HG02840 (cell line): ENCODE data around the gene TRAM2.
A peak's percentile ranks its signal among the peaks of the same experiment; 100 is the strongest.
"Not testable (repeated sequence)": the region's sequence is repeated elsewhere in the genome, so short reads cannot be mapped to it uniquely, and the experiment has no call there.

Experiments used
- ATAC-seq: cut with Tn5 transposase; IDR thresholded peaks from one replicate; pipeline ENCODE4 v1.9.1; 2021; ENCODE audit warnings: mild to moderate bottlenecking, moderate library complexity, moderate number of reproducible peaks; ENCODE audit not compliant: unreplicated experiment, low FRiP score

TRAM2 gene

GRCh38 chr6:52498538-52499017 is 78.3 kb downstream of the TRAM2 start:
- ATAC-seq, result peak; percentile 42

- peak; percentile 80 for ATAC-seq
Observed at GRCh38 chr6:52497652-52498408, 79.0 kb downstream of the TRAM2 start.

DNA sequence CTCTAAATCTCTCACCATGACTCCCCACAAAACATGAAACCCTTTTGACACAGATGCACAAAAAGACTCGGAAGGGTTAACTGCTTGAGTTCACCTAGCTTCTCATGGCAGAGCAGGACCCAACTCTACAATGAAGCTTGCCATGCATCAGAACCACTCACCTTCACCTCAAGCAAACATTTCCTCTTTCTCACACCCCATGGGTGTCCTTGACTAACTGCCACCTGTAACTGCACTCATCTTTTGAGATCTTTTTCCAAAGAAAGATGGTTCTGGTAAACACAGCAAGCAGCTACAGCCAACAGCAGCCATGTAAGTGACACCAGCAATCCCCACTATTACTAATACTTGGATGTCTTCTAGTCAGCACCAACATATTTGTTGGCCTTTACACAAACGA is 80.2 kb downstream of the TRAM2 start:
- no peak for ATAC-seq

GRCh38 chr6:52495922-52496321 is 80.9 kb downstream of the TRAM2 start:
- ATAC-seq, result no peak

DNA sequence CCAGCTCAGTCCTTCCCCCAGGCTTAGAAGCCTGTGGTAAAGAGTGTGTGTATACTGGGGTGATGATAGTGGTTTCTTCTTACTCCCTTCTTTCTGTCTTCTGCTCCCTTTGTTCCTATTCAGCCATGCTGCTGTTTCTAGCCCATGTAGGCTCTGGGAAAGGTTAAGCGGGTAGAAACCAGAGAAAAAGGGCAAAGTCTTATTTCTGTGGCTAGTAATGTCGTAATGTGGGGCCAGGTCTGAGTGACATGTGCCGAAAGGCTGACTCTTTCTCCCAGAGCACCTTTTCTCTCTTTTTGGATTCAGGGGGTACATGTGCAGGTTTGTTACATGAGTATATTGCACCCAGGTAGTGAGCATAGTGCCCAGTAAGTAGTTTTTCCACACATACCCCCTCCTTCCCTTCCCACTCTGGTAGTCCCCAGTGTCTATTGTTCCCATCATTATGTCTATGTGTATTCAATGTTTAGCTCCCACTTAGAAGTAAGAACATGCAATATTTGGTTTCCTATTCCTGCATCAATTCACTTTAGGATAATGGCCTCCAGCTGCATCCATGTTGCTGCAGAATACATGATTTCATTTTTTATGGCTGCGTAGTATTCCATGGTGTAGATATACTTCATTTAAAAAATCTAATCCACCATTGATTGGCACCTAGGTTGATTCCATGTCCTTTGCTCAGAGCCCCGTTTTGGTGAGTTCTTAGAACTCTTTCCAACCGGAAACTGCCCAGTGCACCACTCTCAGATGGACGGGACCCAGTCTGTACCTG is 82.4 kb downstream of the TRAM2 start:
- no peak for ATAC-seq

DNA sequence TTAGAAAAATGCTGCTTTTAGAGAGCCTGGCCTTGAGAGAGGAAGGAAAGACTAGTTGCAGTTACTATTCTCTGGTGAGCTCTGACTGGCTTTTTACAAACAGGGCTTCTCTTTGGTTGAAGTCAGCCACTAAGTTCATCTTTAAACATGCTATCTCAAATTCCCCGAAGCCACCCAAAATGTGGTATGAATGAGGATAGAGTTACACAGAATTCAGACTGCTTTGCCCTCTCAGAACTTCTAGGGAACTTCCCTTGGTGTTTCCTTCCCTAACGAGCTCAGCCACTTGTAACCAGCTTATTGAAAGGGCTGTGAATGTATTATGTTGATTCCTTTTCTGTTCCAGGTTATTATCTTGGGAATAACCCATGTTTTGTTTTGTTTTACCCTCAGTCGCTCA is 83.2 kb downstream of the TRAM2 start:
- ATAC-seq, result no peak

GRCh38 chr6:52491203-52492069 is 85.4 kb downstream of the TRAM2 start:
- ATAC-seq, result peak; percentile 62

GRCh38 chr6:52489881-52490280 is 87.0 kb downstream of the TRAM2 start:
- ATAC-seq, result no peak

- no peak for ATAC-seq
Observed at GRCh38 chr6:52483671-52484003, 93.2 kb downstream of the TRAM2 start.

DNA sequence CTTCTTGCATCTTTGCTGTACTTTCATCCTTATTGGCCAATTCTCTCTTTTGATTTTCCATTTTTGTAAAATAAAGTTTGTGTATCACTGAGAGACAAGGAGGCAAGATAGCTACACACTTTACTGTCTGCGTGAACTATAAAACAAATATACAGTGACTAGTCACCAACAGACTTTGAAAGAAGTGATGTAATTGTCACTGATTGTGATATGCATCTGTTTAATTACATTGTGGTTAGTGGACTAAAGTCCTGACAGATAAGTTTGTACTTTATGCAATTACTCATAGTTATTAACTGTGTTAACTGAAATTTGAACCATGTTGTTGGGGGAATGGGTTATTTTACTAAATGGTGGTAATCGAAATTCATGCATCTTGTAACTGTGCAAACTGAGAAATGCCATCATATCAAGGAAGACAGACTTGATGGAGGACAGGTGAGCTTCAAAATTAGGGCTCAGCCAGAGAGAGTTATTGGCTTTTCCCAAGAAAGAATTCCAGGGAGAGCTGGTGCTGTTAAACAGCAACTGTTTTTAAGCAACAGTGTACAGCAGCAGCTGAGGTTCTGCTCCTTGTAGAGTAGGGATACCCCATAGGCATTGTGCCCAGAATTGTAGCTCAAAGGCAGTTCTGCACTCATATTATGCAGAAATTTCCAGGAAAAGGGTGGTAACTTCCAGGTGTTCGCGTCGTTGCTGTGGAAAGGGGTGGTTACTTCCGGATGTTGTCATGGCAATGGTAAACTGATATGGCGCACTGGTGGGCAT is 93.8 kb downstream of the TRAM2 start:
- ATAC-seq, result no peak

- ATAC-seq, result no peak
Observed at GRCh38 chr6:52475307-52475706, 101.6 kb downstream of the TRAM2 start.

DNA sequence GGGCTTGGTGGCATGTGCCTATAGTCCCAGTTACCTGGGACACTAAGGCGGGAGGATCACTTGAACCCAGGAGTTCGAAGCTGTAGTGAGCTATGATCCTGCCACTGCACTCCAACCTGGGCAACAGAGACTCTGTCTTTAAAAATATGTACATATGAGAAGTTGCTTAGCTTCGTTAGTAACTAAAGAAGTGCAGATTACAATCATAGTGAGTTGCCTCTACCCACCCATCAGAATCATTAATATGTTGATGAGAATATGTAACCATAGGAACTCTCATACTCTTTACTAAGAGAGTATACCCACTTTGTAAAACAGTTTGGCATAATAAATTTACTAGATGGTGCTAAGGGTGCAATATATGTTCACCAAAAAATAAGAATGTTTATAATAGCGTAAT is 102.7 kb downstream of the TRAM2 start:
- ATAC-seq, result no peak

GRCh38 chr6:52461194-52461593 is 115.7 kb downstream of the TRAM2 start:
- ATAC-seq, result not testable (repeated sequence)

GRCh38 chr6:52457096-52457495 is 119.8 kb downstream of the TRAM2 start:
- no peak for ATAC-seq

DNA sequence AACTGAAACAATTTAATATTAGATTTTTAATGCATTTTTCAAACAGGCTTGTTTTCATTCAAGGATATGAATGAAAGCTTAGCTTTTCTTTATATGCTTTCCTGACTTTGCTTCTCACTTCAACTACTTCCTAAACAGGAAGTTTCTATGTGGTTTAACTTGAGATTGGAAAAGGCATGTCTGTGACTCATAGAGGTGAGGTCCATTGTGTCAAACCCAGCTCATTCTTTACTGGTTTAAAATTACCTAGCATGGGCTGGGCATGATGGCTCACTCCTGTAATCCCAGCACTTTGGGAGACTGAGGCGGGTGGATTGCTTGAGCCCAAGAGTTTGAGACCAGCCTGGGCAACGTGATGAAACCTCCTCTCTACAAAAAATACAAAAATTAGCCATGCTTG is 122.3 kb downstream of the TRAM2 start:
- ATAC-seq, result no peak
